HCT116 (cell line): ENCODE results near the gene ABCC11. TPM values are rescaled to one million over a fixed set of nuclear protein-coding genes. Genes with fewer than 3 reads are reported as not detected.

Experiments
- CBX3 ChIP-seq: IDR thresholded peaks from 2 replicates; pipeline ENCODE4 v1.6.1; 2012; ENCODE audit warnings: low read depth
- CEBPB ChIP-seq: IDR thresholded peaks from 2 replicates; pipeline ENCODE4 v1.6.1; 2012; ENCODE audit warnings: low read depth
- EZH2 ChIP-seq: fragments of 200-600 bp; sonication (generic); IDR thresholded peaks from 2 replicates; pipeline ENCODE4 v1.6.1; 2017; ENCODE audit warnings: antibody characterized with exemption, mixed run types
- POLR2A ChIP-seq: IDR thresholded peaks from 2 replicates; pipeline ENCODE4 v1.7.0; 2011; ENCODE audit warnings: borderline replicate concordance; ENCODE audit not compliant: insufficient read depth, insufficient read length; ENCODE audit errors: extremely low read depth
- RAD21 ChIP-seq: IDR thresholded peaks from 2 replicates; pipeline ENCODE4 v1.6.1; 2012; ENCODE audit warnings: low read depth, mild to moderate bottlenecking
- REST ChIP-seq: IDR thresholded peaks from 2 replicates; pipeline ENCODE4 v1.6.1; 2012; ENCODE audit warnings: low read depth
- SRF ChIP-seq: IDR thresholded peaks from 2 replicates; pipeline ENCODE4 v1.6.1; 2012; ENCODE audit warnings: low read depth
- ZBTB33 ChIP-seq: IDR thresholded peaks from 2 replicates; pipeline ENCODE4 v1.6.1; 2011; ENCODE audit warnings: mild to moderate bottlenecking, low read length, moderate library complexity; ENCODE audit not compliant: insufficient replicate concordance; ENCODE audit errors: extremely low read depth
- ZFX ChIP-seq: fragments of 450-650 bp; IDR thresholded peaks from 2 replicates; pipeline ENCODE4 v1.6.1; 2017
- ZNF274 ChIP-seq: fragments of 200-500 bp; sonication (Bioruptor generic); IDR thresholded peaks from 2 replicates; pipeline ENCODE4 v1.6.1; 2014; ENCODE audit warnings: mild to moderate bottlenecking, low read depth, low read length, inconsistent platforms
- total RNA-seq: library from RNA; stranded (reverse); gene quantifications from one replicate; pipeline ENCODE4 v1.2.1, GENCODE V29; 2021; ENCODE audit not compliant: unreplicated experiment
- TF ChIP-seq, protein P1 (sequence below): IDR thresholded peaks from 2 replicates; pipeline ENCODE4 v1.6.1; 2012

The ABCC11 gene
- total RNA-seq, 1 experiment from 2014 or later = 0.54 TPM

- no peak for TF ChIP-seq REST
- no peak for TF ChIP-seq ZBTB33
- TF ChIP-seq POLR2A = no peak
- TF ChIP-seq CEBPB = no peak
- no peak for TF ChIP-seq ZNF274
- no peak for TF ChIP-seq EZH2
- no peak for TF ChIP-seq ZFX
- no peak for TF ChIP-seq SRF
- TF ChIP-seq, protein P1, sequence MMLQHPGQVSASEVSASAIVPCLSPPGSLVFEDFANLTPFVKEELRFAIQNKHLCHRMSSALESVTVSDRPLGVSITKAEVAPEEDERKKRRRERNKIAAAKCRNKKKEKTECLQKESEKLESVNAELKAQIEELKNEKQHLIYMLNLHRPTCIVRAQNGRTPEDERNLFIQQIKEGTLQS = no peak
- no peak for TF ChIP-seq CBX3
- no peak for TF ChIP-seq RAD21
Observed at GRCh38 chr16:48203974-48204824, 43.1 kb downstream of the ABCC11 start (continued).
